Suprapubic skin (tissue), 4 donors: ENCODE results near the gene TUBGCP5.
"Not testable (repeated sequence)": the region's sequence is repeated elsewhere in the genome, so short reads cannot be mapped to it uniquely, and the experiment has no call there.

Source experiments
- EP300 ChIP-seq: sonication (generic); formaldehyde crosslinking; IDR thresholded peaks from one replicate; pipeline ENCODE4 v1.6.1; 2017; ENCODE audit warnings: antibody characterized with exemption
- POLR2AphosphoS5 ChIP-seq, 3 donors: sonication (generic); formaldehyde crosslinking; IDR thresholded peaks; one replicate each; pipeline ENCODE4 v1.6.1; 2017; ENCODE audit warnings: antibody characterized with exemption in 3 of 3

- TF ChIP-seq POLR2AphosphoS5 (IDR thresholded peaks at IDR 0.05); EP300: not testable (repeated sequence)
Measured at GRCh38 chr15:23041736-23042135, 2.4 kb upstream of the TUBGCP5 start.
